Epithelial cell of esophagus (primary cell): Measurements from ENCODE around the gene LIPM.

ENCODE experiments used
- DNase-seq: peaks from one replicate; pipeline ENCODE4 v3.0.0; 2010; ENCODE audit warnings: low read depth
- H3K4me3 ChIP-seq: 2 replicates; pipeline ENCODE4 v1.5.1; 2011; ENCODE audit warnings: mild to moderate bottlenecking, low read length, control low read depth
- TF ChIP-seq, protein P1 (sequence below): IDR thresholded peaks from 2 replicates; pipeline ENCODE4 v1.5.1; 2011; ENCODE audit warnings: low read depth, mild to moderate bottlenecking, low read length, control low read depth, inconsistent platforms; ENCODE audit not compliant: insufficient read depth; ENCODE audit errors: missing control alignments

The LIPM gene

DNA sequence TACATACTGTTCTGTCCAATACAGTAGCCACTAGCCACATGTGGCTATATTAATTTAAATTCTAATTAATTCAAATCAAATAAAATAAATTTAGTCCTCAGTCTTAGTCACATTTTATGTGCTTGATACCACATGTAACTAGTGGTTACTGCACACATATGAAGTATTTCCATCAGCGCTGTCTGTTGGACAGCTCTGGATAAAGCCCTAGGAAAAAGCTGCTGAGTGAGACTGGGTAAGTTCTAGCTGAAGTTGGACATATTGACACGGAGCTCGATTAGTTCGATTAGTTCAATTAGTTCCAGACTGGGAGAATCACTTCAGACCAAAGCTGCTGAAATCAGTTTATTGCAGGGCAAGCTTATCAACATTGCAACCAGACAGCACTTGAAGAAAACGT lies 15.1 kb upstream of the LIPM start:
- TF ChIP-seq, protein P1, sequence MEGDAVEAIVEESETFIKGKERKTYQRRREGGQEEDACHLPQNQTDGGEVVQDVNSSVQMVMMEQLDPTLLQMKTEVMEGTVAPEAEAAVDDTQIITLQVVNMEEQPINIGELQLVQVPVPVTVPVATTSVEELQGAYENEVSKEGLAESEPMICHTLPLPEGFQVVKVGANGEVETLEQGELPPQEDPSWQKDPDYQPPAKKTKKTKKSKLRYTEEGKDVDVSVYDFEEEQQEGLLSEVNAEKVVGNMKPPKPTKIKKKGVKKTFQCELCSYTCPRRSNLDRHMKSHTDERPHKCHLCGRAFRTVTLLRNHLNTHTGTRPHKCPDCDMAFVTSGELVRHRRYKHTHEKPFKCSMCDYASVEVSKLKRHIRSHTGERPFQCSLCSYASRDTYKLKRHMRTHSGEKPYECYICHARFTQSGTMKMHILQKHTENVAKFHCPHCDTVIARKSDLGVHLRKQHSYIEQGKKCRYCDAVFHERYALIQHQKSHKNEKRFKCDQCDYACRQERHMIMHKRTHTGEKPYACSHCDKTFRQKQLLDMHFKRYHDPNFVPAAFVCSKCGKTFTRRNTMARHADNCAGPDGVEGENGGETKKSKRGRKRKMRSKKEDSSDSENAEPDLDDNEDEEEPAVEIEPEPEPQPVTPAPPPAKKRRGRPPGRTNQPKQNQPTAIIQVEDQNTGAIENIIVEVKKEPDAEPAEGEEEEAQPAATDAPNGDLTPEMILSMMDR, result no peak
- no peak overlapping the region for H3K4me3 ChIP-seq
- no peak for DNase-seq

DNA sequence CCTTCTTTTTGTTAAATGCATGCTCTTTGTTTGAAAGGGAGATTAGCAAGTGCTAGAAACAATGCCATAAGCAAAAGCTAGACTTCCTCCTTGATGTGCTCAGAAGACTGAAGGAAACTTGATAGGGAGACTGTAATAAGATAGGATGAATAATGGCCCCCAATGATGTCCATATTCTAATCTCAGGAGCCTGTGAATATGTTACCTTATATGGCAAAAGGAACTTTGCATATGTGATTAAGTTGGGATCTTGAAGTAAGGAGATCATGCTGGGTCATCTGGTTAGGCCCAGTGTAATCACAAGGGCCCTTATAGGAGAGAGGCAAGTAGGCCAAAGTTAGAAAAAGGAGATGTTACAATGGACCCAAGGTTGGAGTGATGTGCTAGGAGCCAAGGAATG lies 13.6 kb upstream of the LIPM start:
- TF ChIP-seq, protein P1, result no peak
- H3K4me3 ChIP-seq, result no peak overlapping the region
- DNase-seq, result no peak

DNA sequence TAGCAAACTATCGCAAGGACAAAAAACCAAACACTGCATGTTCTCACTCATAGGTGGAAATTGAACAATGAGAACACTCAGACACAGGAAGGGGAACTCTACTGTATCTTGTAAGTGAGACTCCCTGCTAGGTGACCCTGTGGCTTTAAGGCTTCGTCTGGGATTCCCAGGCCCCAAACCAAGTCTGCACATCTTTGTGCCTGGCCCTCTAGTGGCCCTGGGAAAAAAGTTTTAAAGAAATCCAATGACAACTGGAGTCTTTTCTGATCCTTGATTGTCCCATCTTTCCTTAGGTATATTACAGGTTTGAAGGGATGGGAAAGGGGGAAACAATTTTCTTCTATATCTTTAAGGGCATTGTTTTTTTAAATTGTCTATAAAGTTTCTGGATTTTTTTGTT lies 10.6 kb upstream of the LIPM start:
- DNase-seq, result peak; percentile 44
- TF ChIP-seq, protein P1, result peak; percentile 66
- H3K4me3 ChIP-seq, result no peak overlapping the region

GRCh38 chr10:88792661-88793060 lies 9.9 kb upstream of the LIPM start:
- TF ChIP-seq, protein P1, result no peak
- DNase-seq, result peak; percentile 52
- H3K4me3 ChIP-seq, result no peak overlapping the region

GRCh38 chr10:88793712-88794299 lies 8.7 kb upstream of the LIPM start:
- peak; percentile 14 for DNase-seq
- TF ChIP-seq, protein P1, result no peak
- H3K4me3 ChIP-seq, result no peak overlapping the region

DNA sequence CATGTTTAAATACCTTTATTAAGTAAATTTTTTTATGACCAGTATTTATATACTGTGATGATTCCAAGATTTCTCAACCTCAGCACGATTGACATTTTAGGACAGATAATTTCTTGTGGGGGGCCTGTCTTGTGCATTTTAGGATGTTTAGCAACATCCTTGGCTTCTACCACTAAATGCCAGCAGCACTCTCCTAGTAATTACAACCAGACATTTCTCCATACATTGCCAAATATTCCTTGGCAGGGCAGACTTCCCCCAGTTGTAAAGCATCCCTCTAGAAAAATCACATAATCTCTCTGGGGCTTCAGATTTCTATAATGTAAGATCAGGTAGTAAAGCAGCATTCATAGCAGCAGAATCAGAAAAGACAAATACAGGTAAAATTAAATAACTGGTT lies 7.8 kb upstream of the LIPM start:
- no peak for DNase-seq
- TF ChIP-seq, protein P1, result no peak
- no peak overlapping the region for H3K4me3 ChIP-seq
